K562 (cell line): Measurements from ENCODE around the gene FMOD. TPM values are rescaled to one million over a fixed set of nuclear protein-coding genes. Genes with fewer than 3 reads are reported as not detected.

ENCODE experiments used
- CBFA2T3 ChIP-seq: fragments of 450-650 bp; IDR thresholded peaks from 2 replicates; pipeline ENCODE4 v1.6.1; 2017
- GATAD2B ChIP-seq: fragments of 450-650 bp; IDR thresholded peaks from 2 replicates; pipeline ENCODE4 v1.6.1; 2017; ENCODE audit warnings: mild to moderate bottlenecking, borderline replicate concordance
- LARP7 ChIP-seq: fragments of 450-650 bp; IDR thresholded peaks from 2 replicates; pipeline ENCODE4 v1.6.1; 2016
- MTA1 ChIP-seq: fragments of 450-650 bp; IDR thresholded peaks from 2 replicates; pipeline ENCODE4 v1.6.1; 2017; ENCODE audit warnings: borderline replicate concordance
- NCOR1 ChIP-seq: fragments of 450-650 bp; IDR thresholded peaks from 2 replicates; pipeline ENCODE4 v1.6.1; 2016; ENCODE audit warnings: mild to moderate bottlenecking, moderate library complexity
- NR2C2 ChIP-seq, 2 experiments: fragments of 200-800 bp in 1 of 2; sonication (Bioruptor generic) in 1 of 2; sonication (generic) in 1 of 2; formaldehyde crosslinking in 1 of 2; IDR thresholded peaks; 2 replicates each; pipeline versions ENCODE4 v1.6.1 to v1.8.0; 2016 to 2022; ENCODE audit warnings: mild to moderate bottlenecking in 1 of 2, missing compliant biosample characterization in 1 of 2, missing genetic modification characterization in 1 of 2, missing genetic modification reagents in 1 of 2
- NRF1 ChIP-seq, 2 experiments: fragments of 450-650 bp; IDR thresholded peaks in 1 of 2; conservative IDR thresholded peaks in 1 of 2; 2 replicates each; pipeline ENCODE4 v1.6.1; 2014; ENCODE audit warnings: mild to moderate bottlenecking in 2 of 2
- PURB ChIP-seq: sonication (generic); formaldehyde crosslinking; IDR thresholded peaks from 2 replicates; pipeline ENCODE4 v1.9.0; 2021; ENCODE audit warnings: low read depth, mild to moderate bottlenecking, missing genetic modification reagents
- SPI1 ChIP-seq: IDR thresholded peaks from 2 replicates; pipeline ENCODE4 v1.6.1; 2011; ENCODE audit warnings: low read depth, low read length, control low read depth, borderline replicate concordance
- TOE1 ChIP-seq, 2 experiments: fragments of 450-650 bp in 1 of 2; sonication (generic) in 1 of 2; formaldehyde crosslinking in 1 of 2; IDR thresholded peaks; 2 replicates each; pipeline versions ENCODE4 v1.7.1 to v1.8.0; 2016 to 2022; ENCODE audit warnings: borderline replicate concordance in 2 of 2, mild to moderate bottlenecking in 2 of 2, antibody characterized with exemption in 1 of 2, inconsistent platforms in 1 of 2, low read depth in 1 of 2, missing genetic modification reagents in 1 of 2, moderate library complexity in 1 of 2
- polyA plus RNA-seq, 8 experiments: library from polyadenylated mRNA; depleted of rRNA in 4 of 8; stranded (reverse) in 5 of 8; unstranded in 3 of 8; fragments of >200 nt; fragmentation: Nextera tagmentation in 2 of 8; fragmentation: Illumina TruSeq in 1 of 8; extraction: Ambion mirVana in 2 of 8; extraction: Trizol in 1 of 8; gene quantifications; 2 replicates each; pipeline versions ENCODE4 v1.2.1 to v1.2.3, GENCODE V29; 2011 to 2014; ENCODE audit warnings: inconsistent platforms in 1 of 8, missing spikeins in 1 of 8
- total RNA-seq, 7 experiments: library from RNA; depleted of rRNA in 6 of 7; stranded (reverse); fragments of >200 nt in 6 of 7; fragmentation: Illumina TruSeq in 2 of 7; extraction: Trizol in 2 of 7; gene quantifications; 2 replicates each; pipeline versions ENCODE4 v1.2.1 to v1.2.3, GENCODE V29; 2011 to 2021; ENCODE audit warnings: low replicate concordance in 1 of 7
- TF ChIP-seq, protein P1 (sequence below): fragments of 200-800 bp; sonication (Bioruptor generic); IDR thresholded peaks from 2 replicates; pipeline ENCODE4 v1.6.1; 2017; ENCODE audit warnings: missing genetic modification characterization, missing compliant biosample characterization
- TF ChIP-seq, protein P2 (sequence below): sonication (generic); formaldehyde crosslinking; IDR thresholded peaks from 2 replicates; pipeline ENCODE4 v1.8.1; 2023; ENCODE audit warnings: mild to moderate bottlenecking, missing genetic modification reagents
- TF ChIP-seq, protein P3 (sequence below): fragments of 250-450 bp; sonication (Bioruptor Pico); IDR thresholded peaks from 2 replicates; pipeline ENCODE4 v1.5.0; 2021; ENCODE audit warnings: mild to moderate bottlenecking, borderline replicate concordance
- TF ChIP-seq, protein P4 (sequence below), 2 experiments: fragments of 450-650 bp; conservative IDR thresholded peaks; 2 replicates each; pipeline ENCODE4 v1.6.1; 2017; ENCODE audit warnings: mild to moderate bottlenecking in 2 of 2, moderate library complexity in 2 of 2

Gene FMOD
- total and polyA plus RNA-seq, 9 of the 15 experiments (the other 6 are each of a cell fraction or from before 2014, with no cell fraction given): 0.03 to 0.13 (median 0.03) TPM; not detected in 6

DNA sequence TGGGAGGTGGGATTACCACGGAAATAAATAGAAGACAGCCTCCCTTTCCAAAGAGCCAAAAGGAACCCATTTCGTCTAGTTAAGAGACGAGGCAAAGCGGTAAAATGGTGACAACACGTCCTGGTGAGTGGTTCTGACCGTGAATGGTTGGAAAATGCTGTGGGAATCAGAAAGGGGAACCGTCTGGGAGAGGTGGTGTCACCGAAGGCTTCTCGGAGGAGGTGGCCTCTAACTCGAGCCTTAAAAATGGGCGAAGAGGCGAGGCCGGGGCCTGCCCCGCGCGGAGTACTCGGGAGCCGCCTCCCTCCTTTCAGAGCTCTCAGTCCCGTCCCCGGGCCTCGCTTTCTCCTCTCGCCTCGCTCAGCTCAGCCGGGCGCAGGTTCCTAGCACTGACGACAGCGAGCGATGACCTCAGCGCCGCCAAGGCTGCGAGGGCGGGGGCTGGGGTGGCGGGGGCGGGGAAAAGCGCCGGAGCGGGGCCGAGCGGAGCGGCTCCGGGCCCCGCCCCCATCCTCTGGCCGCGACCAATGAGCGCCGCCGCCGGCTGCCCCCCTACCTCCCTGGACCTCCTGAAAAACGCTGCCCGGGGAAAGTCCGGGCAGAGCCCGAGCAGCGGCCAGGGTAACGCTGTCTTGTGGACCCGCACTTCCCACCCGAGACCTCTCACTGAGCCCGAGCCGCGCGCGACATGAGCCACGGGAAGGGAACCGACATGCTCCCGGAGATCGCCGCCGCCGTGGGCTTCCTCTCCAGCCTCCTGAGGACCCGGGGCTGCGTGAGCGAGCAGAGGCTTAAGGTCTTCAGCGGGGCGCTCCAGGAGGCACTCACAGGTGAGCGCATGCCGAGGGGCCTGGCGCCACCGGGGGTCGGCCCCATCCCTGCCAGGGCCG, 45.8 kb downstream of the FMOD start, which contains the start of gene BTG2 (continued):
- TF ChIP-seq NR2C2 (CRISPR knock-in tag; IDR thresholded peaks at IDR 0.05) (no peak), NR2C2 (tag; IDR thresholded peaks at IDR 0.05) (peak; percentile 62), LARP7 (peak; percentile 54; the same call in 1 of the 2 replicates), MTA1 (0 out of 2 replicates have a peak, but pooled peaks have one; percentile 19), CBFA2T3 (0 out of 2 replicates have a peak, but pooled peaks have one; percentile 2), TOE1 (IDR thresholded peaks at IDR 0.05; ENCODE audit: borderline replicate concordance) (peak; percentile 60; the same call in 1 of the 2 replicates), TOE1 (CRISPR knock-in tag; IDR thresholded peaks at IDR 0.05; ENCODE audit: borderline replicate concordance, low read depth) (no peak; the same call in none of the 2 replicates), NCOR1 (peak; percentile 46; the same call in 1 of the 2 replicates), NRF1 (conservative IDR thresholded peaks at IDR 0.05 in 1 of 2, IDR thresholded peaks at IDR 0.05 in 1 of 2) (peak; percentile 63 to 69; a peak in 3 of 4 replicates), SPI1 (peak; percentile 81), GATAD2B (peak; percentile 73; the same call in 1 of the 2 replicates), PURB (CRISPR knock-in tag) (no peak)
- TF ChIP-seq, protein P1, sequence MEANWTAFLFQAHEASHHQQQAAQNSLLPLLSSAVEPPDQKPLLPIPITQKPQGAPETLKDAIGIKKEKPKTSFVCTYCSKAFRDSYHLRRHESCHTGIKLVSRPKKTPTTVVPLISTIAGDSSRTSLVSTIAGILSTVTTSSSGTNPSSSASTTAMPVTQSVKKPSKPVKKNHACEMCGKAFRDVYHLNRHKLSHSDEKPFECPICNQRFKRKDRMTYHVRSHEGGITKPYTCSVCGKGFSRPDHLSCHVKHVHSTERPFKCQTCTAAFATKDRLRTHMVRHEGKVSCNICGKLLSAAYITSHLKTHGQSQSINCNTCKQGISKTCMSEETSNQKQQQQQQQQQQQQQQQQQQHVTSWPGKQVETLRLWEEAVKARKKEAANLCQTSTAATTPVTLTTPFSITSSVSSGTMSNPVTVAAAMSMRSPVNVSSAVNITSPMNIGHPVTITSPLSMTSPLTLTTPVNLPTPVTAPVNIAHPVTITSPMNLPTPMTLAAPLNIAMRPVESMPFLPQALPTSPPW (CRISPR knock-in tag): peak; percentile 97
- TF ChIP-seq, protein P2, sequence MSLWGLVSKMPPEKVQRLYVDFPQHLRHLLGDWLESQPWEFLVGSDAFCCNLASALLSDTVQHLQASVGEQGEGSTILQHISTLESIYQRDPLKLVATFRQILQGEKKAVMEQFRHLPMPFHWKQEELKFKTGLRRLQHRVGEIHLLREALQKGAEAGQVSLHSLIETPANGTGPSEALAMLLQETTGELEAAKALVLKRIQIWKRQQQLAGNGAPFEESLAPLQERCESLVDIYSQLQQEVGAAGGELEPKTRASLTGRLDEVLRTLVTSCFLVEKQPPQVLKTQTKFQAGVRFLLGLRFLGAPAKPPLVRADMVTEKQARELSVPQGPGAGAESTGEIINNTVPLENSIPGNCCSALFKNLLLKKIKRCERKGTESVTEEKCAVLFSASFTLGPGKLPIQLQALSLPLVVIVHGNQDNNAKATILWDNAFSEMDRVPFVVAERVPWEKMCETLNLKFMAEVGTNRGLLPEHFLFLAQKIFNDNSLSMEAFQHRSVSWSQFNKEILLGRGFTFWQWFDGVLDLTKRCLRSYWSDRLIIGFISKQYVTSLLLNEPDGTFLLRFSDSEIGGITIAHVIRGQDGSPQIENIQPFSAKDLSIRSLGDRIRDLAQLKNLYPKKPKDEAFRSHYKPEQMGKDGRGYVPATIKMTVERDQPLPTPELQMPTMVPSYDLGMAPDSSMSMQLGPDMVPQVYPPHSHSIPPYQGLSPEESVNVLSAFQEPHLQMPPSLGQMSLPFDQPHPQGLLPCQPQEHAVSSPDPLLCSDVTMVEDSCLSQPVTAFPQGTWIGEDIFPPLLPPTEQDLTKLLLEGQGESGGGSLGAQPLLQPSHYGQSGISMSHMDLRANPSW: no peak
- TF ChIP-seq, protein P3, sequence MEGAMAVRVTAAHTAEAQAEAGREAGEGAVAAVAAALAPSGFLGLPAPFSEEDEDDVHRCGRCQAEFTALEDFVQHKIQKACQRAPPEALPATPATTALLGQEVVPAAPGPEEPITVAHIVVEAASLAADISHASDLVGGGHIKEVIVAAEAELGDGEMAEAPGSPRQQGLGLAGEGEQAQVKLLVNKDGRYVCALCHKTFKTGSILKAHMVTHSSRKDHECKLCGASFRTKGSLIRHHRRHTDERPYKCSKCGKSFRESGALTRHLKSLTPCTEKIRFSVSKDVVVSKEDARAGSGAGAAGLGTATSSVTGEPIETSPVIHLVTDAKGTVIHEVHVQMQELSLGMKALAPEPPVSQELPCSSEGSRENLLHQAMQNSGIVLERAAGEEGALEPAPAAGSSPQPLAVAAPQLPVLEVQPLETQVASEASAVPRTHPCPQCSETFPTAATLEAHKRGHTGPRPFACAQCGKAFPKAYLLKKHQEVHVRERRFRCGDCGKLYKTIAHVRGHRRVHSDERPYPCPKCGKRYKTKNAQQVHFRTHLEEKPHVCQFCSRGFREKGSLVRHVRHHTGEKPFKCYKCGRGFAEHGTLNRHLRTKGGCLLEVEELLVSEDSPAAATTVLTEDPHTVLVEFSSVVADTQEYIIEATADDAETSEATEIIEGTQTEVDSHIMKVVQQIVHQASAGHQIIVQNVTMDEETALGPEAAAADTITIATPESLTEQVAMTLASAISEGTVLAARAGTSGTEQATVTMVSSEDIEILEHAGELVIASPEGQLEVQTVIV: no peak
- TF ChIP-seq, protein P4, sequence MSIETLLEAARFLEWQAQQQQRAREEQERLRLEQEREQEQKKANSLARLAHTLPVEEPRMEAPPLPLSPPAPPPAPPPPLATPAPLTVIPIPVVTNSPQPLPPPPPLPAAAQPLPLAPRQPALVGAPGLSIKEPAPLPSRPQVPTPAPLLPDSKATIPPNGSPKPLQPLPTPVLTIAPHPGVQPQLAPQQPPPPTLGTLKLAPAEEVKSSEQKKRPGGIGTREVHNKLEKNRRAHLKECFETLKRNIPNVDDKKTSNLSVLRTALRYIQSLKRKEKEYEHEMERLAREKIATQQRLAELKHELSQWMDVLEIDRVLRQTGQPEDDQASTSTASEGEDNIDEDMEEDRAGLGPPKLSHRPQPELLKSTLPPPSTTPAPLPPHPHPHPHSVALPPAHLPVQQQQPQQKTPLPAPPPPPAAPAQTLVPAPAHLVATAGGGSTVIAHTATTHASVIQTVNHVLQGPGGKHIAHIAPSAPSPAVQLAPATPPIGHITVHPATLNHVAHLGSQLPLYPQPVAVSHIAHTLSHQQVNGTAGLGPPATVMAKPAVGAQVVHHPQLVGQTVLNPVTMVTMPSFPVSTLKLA (conservative IDR thresholded peaks at IDR 0.05): peak in 1 of 2 experiments; percentile 15; a peak in 1 of 4 replicates
